Panc1 (cell line): ENCODE measurements around the gene PEX7.

Experiments
- TCF7L2 ChIP-seq: IDR thresholded peaks from 2 replicates; pipeline ENCODE4 v1.6.1; 2011; ENCODE audit warnings: mild to moderate bottlenecking, low read depth, low read length, inconsistent platforms
- TF ChIP-seq, protein P1 (sequence below): fragments of 450-650 bp; IDR thresholded peaks from 2 replicates; pipeline ENCODE4 v1.5.1; 2017; ENCODE audit warnings: mild to moderate bottlenecking
- TF ChIP-seq, protein P2 (sequence below), 2 experiments: IDR thresholded peaks; 2 replicates each; pipeline ENCODE4 v1.6.1; 2011 to 2012; ENCODE audit warnings: low read depth in 2 of 2, control low read depth in 1 of 2, low read length in 1 of 2, mild to moderate bottlenecking in 1 of 2, moderate library complexity in 1 of 2; ENCODE audit not compliant: insufficient read depth in 1 of 2

DNA sequence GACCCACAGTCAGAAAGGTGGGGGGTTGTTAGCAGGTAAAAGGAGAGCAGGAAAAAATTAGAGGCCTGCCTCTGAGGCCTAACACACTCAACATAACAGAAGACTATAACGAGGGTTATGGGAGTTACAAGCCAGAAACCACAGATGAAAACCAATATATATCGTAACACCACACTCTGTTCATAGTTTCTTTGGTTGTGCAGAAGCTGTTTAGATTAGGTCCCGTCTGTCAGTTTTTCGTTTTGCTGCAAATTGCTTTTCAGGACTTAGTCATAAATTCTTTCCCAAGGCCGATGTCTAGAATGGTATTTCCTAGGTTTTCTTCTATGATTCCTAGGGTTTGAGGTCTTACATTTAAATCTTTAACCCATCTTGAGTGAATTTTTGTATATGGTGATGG is 26.4 kb upstream of the PEX7 start:
- TF ChIP-seq, protein P1, sequence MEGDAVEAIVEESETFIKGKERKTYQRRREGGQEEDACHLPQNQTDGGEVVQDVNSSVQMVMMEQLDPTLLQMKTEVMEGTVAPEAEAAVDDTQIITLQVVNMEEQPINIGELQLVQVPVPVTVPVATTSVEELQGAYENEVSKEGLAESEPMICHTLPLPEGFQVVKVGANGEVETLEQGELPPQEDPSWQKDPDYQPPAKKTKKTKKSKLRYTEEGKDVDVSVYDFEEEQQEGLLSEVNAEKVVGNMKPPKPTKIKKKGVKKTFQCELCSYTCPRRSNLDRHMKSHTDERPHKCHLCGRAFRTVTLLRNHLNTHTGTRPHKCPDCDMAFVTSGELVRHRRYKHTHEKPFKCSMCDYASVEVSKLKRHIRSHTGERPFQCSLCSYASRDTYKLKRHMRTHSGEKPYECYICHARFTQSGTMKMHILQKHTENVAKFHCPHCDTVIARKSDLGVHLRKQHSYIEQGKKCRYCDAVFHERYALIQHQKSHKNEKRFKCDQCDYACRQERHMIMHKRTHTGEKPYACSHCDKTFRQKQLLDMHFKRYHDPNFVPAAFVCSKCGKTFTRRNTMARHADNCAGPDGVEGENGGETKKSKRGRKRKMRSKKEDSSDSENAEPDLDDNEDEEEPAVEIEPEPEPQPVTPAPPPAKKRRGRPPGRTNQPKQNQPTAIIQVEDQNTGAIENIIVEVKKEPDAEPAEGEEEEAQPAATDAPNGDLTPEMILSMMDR = no peak
- no peak for TF ChIP-seq TCF7L2
- TF ChIP-seq, protein P2, sequence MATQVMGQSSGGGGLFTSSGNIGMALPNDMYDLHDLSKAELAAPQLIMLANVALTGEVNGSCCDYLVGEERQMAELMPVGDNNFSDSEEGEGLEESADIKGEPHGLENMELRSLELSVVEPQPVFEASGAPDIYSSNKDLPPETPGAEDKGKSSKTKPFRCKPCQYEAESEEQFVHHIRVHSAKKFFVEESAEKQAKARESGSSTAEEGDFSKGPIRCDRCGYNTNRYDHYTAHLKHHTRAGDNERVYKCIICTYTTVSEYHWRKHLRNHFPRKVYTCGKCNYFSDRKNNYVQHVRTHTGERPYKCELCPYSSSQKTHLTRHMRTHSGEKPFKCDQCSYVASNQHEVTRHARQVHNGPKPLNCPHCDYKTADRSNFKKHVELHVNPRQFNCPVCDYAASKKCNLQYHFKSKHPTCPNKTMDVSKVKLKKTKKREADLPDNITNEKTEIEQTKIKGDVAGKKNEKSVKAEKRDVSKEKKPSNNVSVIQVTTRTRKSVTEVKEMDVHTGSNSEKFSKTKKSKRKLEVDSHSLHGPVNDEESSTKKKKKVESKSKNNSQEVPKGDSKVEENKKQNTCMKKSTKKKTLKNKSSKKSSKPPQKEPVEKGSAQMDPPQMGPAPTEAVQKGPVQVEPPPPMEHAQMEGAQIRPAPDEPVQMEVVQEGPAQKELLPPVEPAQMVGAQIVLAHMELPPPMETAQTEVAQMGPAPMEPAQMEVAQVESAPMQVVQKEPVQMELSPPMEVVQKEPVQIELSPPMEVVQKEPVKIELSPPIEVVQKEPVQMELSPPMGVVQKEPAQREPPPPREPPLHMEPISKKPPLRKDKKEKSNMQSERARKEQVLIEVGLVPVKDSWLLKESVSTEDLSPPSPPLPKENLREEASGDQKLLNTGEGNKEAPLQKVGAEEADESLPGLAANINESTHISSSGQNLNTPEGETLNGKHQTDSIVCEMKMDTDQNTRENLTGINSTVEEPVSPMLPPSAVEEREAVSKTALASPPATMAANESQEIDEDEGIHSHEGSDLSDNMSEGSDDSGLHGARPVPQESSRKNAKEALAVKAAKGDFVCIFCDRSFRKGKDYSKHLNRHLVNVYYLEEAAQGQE (IDR thresholded peaks at IDR 0.05; ENCODE audit: insufficient read depth in 1 of 2, low read depth in 2 of 2, low read length in 1 of 2) = no peak
